Stimulated activated CD8-positive, alpha-beta memory T cell treated with anti-CD3 and anti-CD28 coated beads, Interleukin-4, amount 100 ng/mL, for 48 hours (primary cell): ENCODE measurements around the gene PAPPA2.

Experiments
- DNase-seq: peaks from one replicate; pipeline ENCODE4 v3.0.0-alpha.2; 2020

PAPPA2 gene

DNA sequence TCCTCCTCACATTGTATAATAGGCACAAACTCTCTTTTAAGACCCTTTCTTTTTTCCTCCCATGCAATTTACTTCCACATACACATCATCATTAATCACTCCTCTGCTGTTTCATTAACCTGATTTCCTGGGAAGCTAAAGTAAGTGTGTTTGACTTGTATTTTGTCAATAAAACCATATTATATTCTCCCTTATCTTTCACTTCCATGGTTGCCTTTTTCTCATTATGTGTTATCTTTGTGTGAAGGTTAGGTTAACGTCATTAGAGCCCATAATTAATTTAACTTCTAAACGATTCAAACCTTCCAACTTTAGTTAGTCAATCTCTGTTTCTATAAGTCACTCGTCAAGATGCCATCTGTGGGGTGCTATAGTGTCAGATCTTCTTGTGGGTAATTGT, 313.0 kb downstream of the PAPPA2 start:
- no peak for DNase-seq

GRCh38 chr1:176778056-176778455, 315.1 kb downstream of the PAPPA2 start:
- DNase-seq = no peak

GRCh38 chr1:176779992-176780328, 317.0 kb downstream of the PAPPA2 start:
- no peak for DNase-seq

DNA sequence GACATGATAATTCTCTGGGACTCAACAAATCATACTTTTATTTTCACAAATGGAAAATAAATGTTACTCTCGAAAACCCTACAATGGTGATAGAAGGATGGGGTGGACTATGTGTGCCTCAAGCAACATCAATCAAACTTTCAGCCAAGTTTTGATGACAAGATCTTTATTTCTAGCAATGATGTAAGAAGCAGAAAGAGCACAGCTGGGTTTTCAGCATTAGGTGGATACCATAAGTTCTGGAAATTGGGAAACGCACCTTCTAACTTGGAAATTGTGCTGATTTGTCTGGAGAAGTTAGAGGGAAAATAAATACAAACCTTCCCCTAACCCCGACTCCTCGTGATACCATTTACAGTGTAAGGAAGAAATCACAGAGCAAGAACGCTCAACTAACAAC, 320.3 kb downstream of the PAPPA2 start:
- DNase-seq = no peak

DNA sequence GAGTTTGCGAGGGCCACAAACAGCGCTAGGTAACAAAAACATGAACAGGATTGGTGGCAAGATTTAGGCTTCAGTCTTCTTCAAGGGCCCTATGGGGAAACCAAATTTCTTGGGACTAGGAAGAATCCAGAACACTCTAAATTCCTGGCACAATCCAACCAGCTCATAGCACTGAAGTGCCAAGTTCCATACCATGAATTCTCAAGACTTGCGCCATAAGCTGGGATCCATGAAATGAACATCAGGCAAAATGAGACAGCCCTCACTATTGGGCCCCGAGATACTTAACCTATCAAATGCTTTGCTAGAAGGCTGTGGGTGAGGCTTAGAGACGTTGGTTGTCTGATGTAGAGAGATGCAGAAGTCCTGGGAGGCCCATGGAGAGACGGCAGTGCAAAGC, 322.1 kb downstream of the PAPPA2 start:
- no peak for DNase-seq

GRCh38 chr1:176785791-176786190, 322.8 kb downstream of the PAPPA2 start:
- no peak for DNase-seq

DNA sequence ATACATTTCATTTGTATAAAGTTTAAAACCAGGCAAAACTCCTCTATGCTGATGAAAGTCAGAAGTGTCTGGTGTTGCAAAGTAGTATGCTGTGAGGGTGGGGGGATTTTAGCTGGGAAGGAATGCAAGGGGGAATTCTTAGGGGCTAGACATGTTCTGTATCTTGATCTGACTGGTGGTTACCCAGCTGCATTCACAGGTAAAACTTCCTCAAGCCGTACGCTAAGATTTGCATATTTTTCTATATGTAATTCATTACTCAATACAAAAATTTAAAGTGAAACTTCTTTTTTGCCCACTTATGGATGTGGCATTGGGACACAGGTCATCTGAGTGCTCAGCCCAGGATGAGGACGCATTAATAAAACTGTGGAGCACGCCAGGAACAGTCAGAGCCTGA, 323.3 kb downstream of the PAPPA2 start:
- DNase-seq = no peak

GRCh38 chr1:176789571-176790090, 326.7 kb downstream of the PAPPA2 start:
- no peak for DNase-seq

GRCh38 chr1:176790786-176791185, 327.8 kb downstream of the PAPPA2 start:
- no peak for DNase-seq

DNA sequence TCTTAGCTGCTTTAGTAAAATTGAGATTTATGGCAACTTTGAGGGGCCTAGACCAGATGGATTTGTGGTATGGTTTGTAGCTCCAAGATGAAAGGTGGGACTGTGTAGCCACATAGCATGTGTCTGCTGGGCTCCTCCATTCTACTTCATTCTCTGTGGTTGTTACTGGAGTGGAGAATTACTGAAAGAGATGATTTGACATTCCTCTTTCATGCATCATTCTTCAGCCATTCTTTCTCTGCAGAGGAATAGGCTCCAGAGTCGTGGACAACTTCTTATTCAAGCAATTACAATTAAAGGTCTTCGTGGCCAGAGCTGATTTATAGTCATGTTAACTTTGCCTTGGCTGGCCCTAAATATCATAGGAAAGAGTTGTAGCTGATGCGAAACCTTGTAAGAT, 328.9 kb downstream of the PAPPA2 start:
- no peak for DNase-seq

DNA sequence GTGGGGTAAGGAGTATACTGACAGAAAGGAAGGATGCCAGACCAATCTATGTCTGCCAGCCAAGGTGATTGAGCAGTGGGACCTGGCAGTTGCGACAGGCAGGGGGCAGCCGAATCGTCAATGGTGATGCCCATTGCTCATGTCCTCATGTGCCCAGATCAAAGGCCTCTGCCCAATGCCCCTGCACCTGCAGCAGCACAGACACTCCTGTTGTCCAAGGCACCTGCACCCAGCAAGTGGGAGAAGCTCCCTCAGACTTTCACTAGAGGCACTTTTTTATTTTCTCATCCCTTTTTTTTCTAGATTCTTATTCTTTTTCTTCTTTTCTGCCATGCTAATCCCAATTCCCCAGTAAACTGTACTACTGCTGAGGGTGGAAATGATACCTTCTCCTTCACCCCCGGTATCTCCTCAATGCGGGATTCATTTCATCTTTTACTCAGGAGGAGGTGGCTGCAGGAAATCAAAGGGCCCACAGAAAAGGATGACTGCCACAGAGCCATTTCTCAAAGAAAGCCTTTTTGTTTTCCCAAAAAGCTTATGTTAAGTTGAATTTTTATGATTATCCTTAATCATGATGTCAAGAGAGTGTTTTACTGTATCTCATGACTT, 332.0 kb downstream of the PAPPA2 start:
- no peak for DNase-seq

- DNase-seq = no peak
These were observed 333.0 kb downstream of the PAPPA2 start for GRCh38 chr1:176795929-176796328.

DNA sequence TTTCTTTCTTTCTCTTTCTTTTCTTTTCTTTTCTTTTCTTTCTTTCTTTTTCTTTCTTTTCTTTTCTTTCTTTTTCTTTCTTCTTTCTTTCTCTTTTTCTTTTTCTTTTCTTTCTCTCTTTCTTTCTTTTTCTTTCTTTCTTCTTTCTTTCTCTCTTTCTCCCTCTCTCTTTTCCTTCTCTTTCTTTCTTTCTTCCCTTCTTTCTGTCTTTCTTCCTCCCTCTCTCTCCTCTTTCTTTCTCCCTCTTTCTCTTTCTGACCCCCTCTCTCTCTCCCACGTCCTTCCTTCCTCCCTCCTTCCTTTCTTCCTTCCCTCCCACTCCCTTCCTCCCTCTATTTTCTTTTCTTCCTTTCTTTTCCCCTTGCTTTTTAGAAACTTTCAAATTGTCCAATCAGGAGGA, 333.6 kb downstream of the PAPPA2 start:
- DNase-seq = no peak

DNA sequence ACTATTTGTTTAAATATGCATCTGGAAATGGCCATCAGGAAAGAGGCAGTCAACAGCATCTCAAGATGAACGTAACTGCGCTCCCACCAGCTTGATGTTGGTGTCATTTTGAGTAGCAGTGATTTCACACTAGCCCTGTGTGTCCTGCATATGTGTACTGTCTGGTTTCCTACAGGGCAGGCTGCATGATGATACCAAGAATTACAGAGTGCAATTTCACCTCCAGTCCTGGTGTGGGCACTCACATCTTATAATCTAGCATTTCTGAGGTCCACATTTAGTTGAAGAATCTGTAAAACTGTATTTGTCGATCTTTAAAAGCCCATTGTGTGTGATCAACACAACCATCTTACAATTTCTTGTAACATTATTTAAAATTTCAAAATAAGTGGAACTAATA, 336.4 kb downstream of the PAPPA2 start:
- DNase-seq = no peak

DNA sequence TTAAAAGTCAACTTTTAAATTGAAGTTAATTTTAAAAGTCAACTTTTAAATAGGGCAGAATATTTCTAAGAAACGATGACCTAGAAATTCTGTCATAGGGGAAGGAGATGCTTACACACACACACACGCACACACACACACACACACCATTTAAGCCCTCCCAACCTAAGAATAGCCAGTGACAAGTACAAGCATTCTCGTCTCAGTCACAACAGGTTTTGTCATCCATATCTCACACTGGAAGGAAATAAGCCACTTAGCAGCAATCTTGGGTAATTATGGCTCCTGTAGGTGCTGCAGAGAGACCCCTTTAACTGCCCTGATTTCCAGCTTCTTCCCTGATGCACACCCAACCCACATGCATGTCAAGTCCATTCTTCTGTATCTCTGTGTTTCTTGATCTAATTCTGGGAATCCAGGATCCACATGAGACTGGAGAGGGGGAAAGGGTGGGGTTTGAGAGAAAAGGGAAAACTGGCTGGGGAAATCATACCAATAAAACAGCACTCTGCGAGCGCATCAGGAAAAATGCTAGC, 338.1 kb downstream of the PAPPA2 start:
- no peak for DNase-seq

DNA sequence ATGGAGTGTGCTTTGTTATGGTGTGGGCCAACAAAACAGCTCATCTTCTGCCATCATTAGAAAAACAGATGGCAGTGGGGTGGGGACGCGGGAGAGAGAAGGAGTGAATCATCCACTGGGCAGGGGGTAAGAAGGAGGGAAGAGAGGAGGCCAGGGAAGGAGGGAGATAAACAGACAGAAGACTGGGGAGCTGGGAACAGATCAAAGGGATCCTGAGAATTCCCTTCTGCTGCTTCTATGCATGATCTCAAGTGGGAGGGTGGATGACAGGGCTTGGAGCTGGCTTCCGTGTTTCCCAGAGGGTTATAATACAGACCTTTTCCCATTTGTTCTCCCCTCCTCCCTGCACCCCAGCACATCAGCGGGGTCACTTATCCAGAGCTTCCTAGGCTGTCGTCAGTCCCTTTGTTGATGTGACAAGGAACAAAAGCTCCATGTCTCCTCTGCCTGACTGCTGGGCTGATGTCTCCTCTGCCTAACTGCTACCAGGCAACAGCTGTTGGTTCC, 338.6 kb downstream of the PAPPA2 start:
- DNase-seq = no peak

DNA sequence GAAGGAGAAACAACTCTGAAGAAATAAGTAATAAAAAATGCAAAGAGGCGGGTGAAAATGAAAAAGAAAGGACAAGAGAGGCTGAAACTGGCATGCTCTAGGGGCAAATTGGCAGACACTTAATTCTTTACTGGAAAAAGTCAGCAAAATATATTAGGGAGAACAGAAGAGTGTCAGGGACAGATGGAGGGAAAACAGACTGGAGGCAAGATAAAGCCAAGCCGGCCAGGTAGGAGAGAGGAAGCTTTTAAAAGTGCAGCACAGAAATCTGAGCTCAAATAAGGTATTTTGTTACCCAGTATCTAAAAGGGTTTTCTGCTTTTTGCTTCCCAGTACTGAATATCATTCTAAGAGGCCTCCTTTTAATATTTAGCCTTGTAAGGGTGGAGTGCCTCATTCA, 339.3 kb downstream of the PAPPA2 start:
- DNase-seq = no peak

- no peak for DNase-seq
These were observed 340.1 kb downstream of the PAPPA2 start for GRCh38 chr1:176803042-176803441.

GRCh38 chr1:176803596-176803995, 340.6 kb downstream of the PAPPA2 start:
- no peak for DNase-seq

- no peak for DNase-seq
These were observed 346.3 kb downstream of the PAPPA2 start for GRCh38 chr1:176809292-176809691.

DNA sequence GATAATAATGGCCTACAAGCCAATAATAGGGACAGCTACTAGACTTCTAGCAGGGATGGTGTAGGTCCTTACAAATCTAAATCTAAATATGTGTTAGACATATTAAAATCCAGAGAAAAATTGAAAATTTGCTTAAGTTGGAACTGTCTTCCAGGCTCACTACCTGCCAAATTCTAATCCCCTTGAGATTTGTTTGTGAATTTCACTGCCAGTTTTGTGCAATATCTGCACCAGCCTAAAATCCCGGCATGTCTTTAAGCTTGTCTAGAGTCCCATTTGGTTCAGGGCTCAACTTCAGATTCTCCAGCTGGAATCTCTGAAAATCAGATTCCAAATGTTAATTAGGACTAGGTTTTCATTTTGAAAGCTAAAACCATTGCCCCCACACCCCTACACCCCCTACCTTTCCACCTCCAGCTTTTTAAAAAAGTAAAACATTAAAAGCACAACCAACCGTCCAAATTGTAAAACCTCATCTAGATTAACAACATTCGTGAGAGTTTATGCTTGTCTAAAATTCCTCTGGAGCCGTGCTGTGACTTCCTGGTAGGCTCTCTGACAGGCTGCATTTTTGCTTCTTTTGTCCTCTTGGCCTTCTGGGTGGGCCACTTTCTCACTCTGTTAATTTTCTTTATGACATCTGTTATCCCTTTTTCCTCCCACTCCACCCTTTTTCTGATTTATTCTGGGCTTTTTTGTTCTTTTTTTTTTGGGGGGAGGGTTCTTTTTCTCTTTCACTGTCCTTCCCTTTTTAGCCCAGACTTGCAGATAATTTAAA, 348.7 kb downstream of the PAPPA2 start:
- no peak for DNase-seq

DNA sequence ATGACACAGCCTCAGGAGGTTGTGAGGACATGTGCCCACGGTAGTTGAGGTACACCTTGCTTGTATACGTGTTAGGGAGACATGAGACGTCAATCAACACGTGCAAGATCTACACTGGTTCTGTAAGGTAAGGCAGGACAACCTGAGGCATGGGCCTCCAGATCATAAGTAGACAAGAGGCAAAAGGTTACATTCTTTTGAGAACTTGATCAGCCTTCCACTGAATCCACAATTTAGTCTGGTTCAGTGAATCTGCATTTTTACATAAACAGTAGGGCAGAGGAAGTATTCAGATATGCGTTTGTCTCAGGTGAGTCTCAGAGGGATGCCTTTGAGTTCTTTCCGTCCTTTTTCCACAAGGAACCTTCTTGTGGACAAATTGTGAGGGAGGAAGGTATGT, 352.6 kb downstream of the PAPPA2 start:
- DNase-seq = no peak

GRCh38 chr1:176816232-176816631, 353.3 kb downstream of the PAPPA2 start:
- no peak for DNase-seq

DNA sequence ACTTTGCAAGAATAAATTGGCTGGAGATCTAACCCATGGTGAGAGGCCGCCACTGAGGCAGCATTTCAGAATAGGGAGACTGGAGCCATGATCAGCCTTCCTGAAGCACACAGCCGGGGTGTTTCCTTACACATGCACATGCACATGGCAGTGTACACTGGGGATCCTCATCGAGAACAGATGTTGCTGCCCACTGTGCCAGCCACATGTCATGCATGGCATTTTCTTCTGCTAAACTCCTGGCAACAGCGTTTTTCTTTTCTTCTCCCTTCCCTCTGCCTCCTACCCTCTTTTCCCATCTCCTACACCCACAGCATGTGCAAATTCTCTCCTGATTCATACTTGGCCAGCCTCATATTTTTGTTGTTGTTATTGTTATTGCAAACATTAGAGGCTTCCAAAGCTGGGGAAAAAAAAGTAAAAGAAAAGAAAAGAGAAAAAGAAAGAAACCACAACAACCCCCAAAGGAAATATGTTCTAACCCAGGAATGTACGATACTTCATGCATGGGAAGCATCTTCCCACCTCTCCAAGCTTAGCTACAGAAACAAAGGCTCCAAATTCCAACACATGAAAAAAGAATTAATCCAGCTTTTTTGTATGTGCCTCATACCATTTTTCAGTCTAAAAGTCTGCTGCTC, 357.5 kb downstream of the PAPPA2 start:
- DNase-seq = no peak
